ENCODE results near the gene SLC37A2.

The SLC37A2 gene

DNA sequence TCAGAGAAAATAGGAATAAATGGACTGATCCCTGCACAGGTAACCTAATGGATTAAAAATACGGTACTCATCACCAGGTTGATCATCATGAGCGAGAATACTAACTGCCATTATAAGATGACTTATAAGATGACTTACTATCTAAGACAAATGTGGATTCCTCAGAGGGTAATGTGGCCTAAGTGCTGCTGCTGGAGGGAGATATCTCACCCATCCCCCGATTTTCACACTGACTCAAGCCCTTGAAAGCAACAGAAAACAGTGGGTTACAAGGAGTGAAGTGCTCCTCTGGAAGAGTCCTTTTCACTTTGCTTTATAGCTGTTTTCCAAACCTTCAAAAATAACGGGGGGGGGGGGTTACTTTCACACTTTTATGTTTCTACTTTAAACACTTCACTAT, 47.4 kb downstream of the SLC37A2 start:
- no peak overlapping the region for H4K8ac ChIP-seq (ENCODE audit: low read depth, low read length)
- peaks cover 3% of the 10 kb centered on the region for H3K79me1 ChIP-seq (ENCODE audit: low read length)
- H3K23ac ChIP-seq (ENCODE audit: low read length): no peak overlapping the region
- peaks cover 0 to 4% of the 10 kb centered on the region in 2 experiments for H3K4me1 ChIP-seq (ENCODE audit: control insufficient read depth in 1 of 2, insufficient read depth in 2 of 2, low read length in 2 of 2)
- no peaks in the 10 kb centered on the region for H3K79me2 ChIP-seq (ENCODE audit: control insufficient read depth, insufficient read depth, low read length, poor library complexity)
- H2BK12ac ChIP-seq (ENCODE audit: low read length): no peak overlapping the region
- H4K12ac ChIP-seq (ENCODE audit: low read depth, low read length): no peak overlapping the region
- no peak overlapping the region for H3K4me3 ChIP-seq (ENCODE audit: low read depth, low read length)
- H4K91ac ChIP-seq (ENCODE audit: low read depth, low read length): no peak overlapping the region
- no peak overlapping the region for H3K27ac ChIP-seq (ENCODE audit: low read depth, low read length)
- H2AK5ac ChIP-seq (ENCODE audit: low read length): no peak overlapping the region
- H3K27me3 ChIP-seq (ENCODE audit: insufficient read depth, low read length): no peaks in the 10 kb centered on the region
- H3K9ac ChIP-seq (ENCODE audit: low read length): no peak overlapping the region
- peaks cover 2% of the 10 kb centered on the region for H3K9me3 ChIP-seq (ENCODE audit: insufficient read depth, low read depth, low read length)
- H2BK5ac ChIP-seq (ENCODE audit: low read depth, low read length, poor library complexity): no peak overlapping the region
- no CpG with 5 or more reads among the region's 4 CpGs for WGBS (ENCODE audit: extremely low coverage, insufficient coverage, insufficient read length)
- peak overlapping the region; percentile 95 for H3K4me2 ChIP-seq (ENCODE audit: low read length)
- H3K36me3 ChIP-seq (ENCODE audit: control insufficient read depth in 1 of 2, insufficient read depth in 2 of 2, low read length in 2 of 2): no peaks in the 10 kb centered on the region
- H2AFZ ChIP-seq (ENCODE audit: insufficient read depth, low read length, poor library complexity): no peak overlapping the region
- DNase-seq: no peak
- H3K14ac ChIP-seq (ENCODE audit: low read length): no peak overlapping the region
- H3K4ac ChIP-seq (ENCODE audit: low read depth, low read length): no peak overlapping the region
- no peak overlapping the region for H3K18ac ChIP-seq (ENCODE audit: low read length)
- no peak overlapping the region for H2BK120ac ChIP-seq (ENCODE audit: insufficient read depth, low read length, poor library complexity)

GRCh38 chr11:125111001-125111342, 47.9 kb downstream of the SLC37A2 start:
- Histone ChIP-seq H4K8ac (ENCODE audit: low read depth, low read length) (peak overlapping the region; percentile 85), H3K4me2 (ENCODE audit: low read length) (peak overlapping the region; percentile 95), H2BK5ac (ENCODE audit: low read depth, low read length, poor library complexity) (peak overlapping the region; percentile 54), H4K12ac (ENCODE audit: low read depth, low read length) (peak overlapping the region; percentile 31), H3K27me3 (ENCODE audit: insufficient read depth, low read length) (no peaks in the 10 kb centered on the region), H3K4me3 (ENCODE audit: low read depth, low read length) (peak overlapping the region; percentile 76), H3K79me1 (ENCODE audit: low read length) (peaks cover 3% of the 10 kb centered on the region), H3K79me2 (ENCODE audit: control insufficient read depth, insufficient read depth, low read length, poor library complexity) (no peaks in the 10 kb centered on the region), H2BK120ac (ENCODE audit: insufficient read depth, low read length, poor library complexity) (no peak overlapping the region), H3K36me3 (ENCODE audit: control insufficient read depth in 1 of 2, insufficient read depth in 2 of 2, low read length in 2 of 2) (no peaks in the 10 kb centered on the region), H2AK5ac (ENCODE audit: low read length) (no peak overlapping the region), H3K23ac (ENCODE audit: low read length) (no peak overlapping the region), H3K27ac (ENCODE audit: low read depth, low read length) (no peak overlapping the region), H3K18ac (ENCODE audit: low read length) (peak overlapping the region; percentile 7), H3K4me1 (ENCODE audit: control insufficient read depth in 1 of 2, insufficient read depth in 2 of 2, low read length in 2 of 2) (peaks cover 0 to 4% of the 10 kb centered on the region in 2 experiments), H2AFZ (ENCODE audit: insufficient read depth, low read length, poor library complexity) (peak overlapping the region; percentile 12), H2BK12ac (ENCODE audit: low read length) (no peak overlapping the region), H3K9ac (ENCODE audit: low read length) (peak overlapping the region; percentile 84), H3K4ac (ENCODE audit: low read depth, low read length) (no peak overlapping the region), H4K91ac (ENCODE audit: low read depth, low read length) (no peak overlapping the region), H3K9me3 (ENCODE audit: insufficient read depth, low read depth, low read length) (peaks cover 2% of the 10 kb centered on the region), H3K14ac (ENCODE audit: low read length) (peak overlapping the region; percentile 40)
- DNase-seq: no peak
- no CpG with 5 or more reads among the region's 9 CpGs for WGBS (ENCODE audit: extremely low coverage, insufficient coverage, insufficient read length)

GRCh38 chr11:125111343-125112207, 48.5 kb downstream of the SLC37A2 start, which contains the start of gene TMEM218:
Gene TMEM218 (minus strand): TSS chr11:125111626. CDS start chr11:125102241, 9,385 bp downstream.
- Histone ChIP-seq H3K4me3 (ENCODE audit: low read depth, low read length) (peak within 1 kb of the TSS; percentile 76), H3K36me3 (ENCODE audit: control insufficient read depth in 1 of 2, insufficient read depth in 2 of 2, low read length in 2 of 2) (no peaks in the 10 kb centered on the region), H2BK120ac (ENCODE audit: insufficient read depth, low read length, poor library complexity) (no peak within 1 kb of the TSS), H2BK12ac (ENCODE audit: low read length) (no peak within 1 kb of the TSS), H3K9ac (ENCODE audit: low read length) (peak within 1 kb of the TSS; percentile 84), H3K23ac (ENCODE audit: low read length) (no peak within 1 kb of the TSS), H2BK5ac (ENCODE audit: low read depth, low read length, poor library complexity) (peak within 1 kb of the TSS; percentile 54), H3K27ac (ENCODE audit: low read depth, low read length) (no peak within 1 kb of the TSS), H3K79me1 (ENCODE audit: low read length) (peaks cover 3% of the 10 kb centered on the region), H2AK5ac (ENCODE audit: low read length) (peak within 1 kb of the TSS; percentile 28), H3K4me2 (ENCODE audit: low read length) (peak within 1 kb of the TSS; percentile 95), H4K8ac (ENCODE audit: low read depth, low read length) (peak within 1 kb of the TSS; percentile 98), H4K12ac (ENCODE audit: low read depth, low read length) (peak within 1 kb of the TSS; percentile 33), H3K79me2 (ENCODE audit: control insufficient read depth, insufficient read depth, low read length, poor library complexity) (no peaks in the 10 kb centered on the region), H2AFZ (ENCODE audit: insufficient read depth, low read length, poor library complexity) (peak within 1 kb of the TSS; percentile 30), H3K4me1 (ENCODE audit: control insufficient read depth in 1 of 2, insufficient read depth in 2 of 2, low read length in 2 of 2) (peaks cover 0 to 4% of the 10 kb centered on the region in 2 experiments), H3K18ac (ENCODE audit: low read length) (peak within 1 kb of the TSS; percentile 7), H3K27me3 (ENCODE audit: insufficient read depth, low read length) (no peaks in the 10 kb centered on the region), H3K14ac (ENCODE audit: low read length) (peak within 1 kb of the TSS; percentile 59), H3K4ac (ENCODE audit: low read depth, low read length) (no peak within 1 kb of the TSS), H4K91ac (ENCODE audit: low read depth, low read length) (peak within 1 kb of the TSS; percentile 66), H3K9me3 (ENCODE audit: insufficient read depth, low read depth, low read length) (peaks cover 2% of the 10 kb centered on the region)
- peak; percentile 100 for DNase-seq
- WGBS (ENCODE audit: extremely low coverage, insufficient coverage, insufficient read length): no CpG with 5 or more reads among the region's 49 CpGs

GRCh38 chr11:125112208-125112604, 49.1 kb downstream of the SLC37A2 start:
- peak overlapping the region; percentile 30 for H2AFZ ChIP-seq (ENCODE audit: insufficient read depth, low read length, poor library complexity)
- H4K91ac ChIP-seq (ENCODE audit: low read depth, low read length): peak overlapping the region; percentile 66
- WGBS (ENCODE audit: extremely low coverage, insufficient coverage, insufficient read length): no CpG with 5 or more reads among the region's 9 CpGs
- no peak overlapping the region for H2BK5ac ChIP-seq (ENCODE audit: low read depth, low read length, poor library complexity)
- peak overlapping the region; percentile 98 for H4K8ac ChIP-seq (ENCODE audit: low read depth, low read length)
- no peak overlapping the region for H2BK120ac ChIP-seq (ENCODE audit: insufficient read depth, low read length, poor library complexity)
- peak overlapping the region; percentile 23 for H3K4me3 ChIP-seq (ENCODE audit: low read depth, low read length)
- no peak overlapping the region for H3K18ac ChIP-seq (ENCODE audit: low read length)
- H3K14ac ChIP-seq (ENCODE audit: low read length): peak overlapping the region; percentile 59
- H2AK5ac ChIP-seq (ENCODE audit: low read length): peak overlapping the region; percentile 28
- H3K27ac ChIP-seq (ENCODE audit: low read depth, low read length): no peak overlapping the region
- H3K4me1 ChIP-seq (ENCODE audit: control insufficient read depth in 1 of 2, insufficient read depth in 2 of 2, low read length in 2 of 2): peaks cover 0 to 4% of the 10 kb centered on the region in 2 experiments
- no peak overlapping the region for H3K23ac ChIP-seq (ENCODE audit: low read length)
- H3K79me1 ChIP-seq (ENCODE audit: low read length): peaks cover 3% of the 10 kb centered on the region
- H3K9me3 ChIP-seq (ENCODE audit: insufficient read depth, low read depth, low read length): peaks cover 2% of the 10 kb centered on the region
- no peaks in the 10 kb centered on the region for H3K79me2 ChIP-seq (ENCODE audit: control insufficient read depth, insufficient read depth, low read length, poor library complexity)
- no peak overlapping the region for H3K9ac ChIP-seq (ENCODE audit: low read length)
- peak overlapping the region; percentile 57 for H3K4me2 ChIP-seq (ENCODE audit: low read length)
- DNase-seq: no peak
- H3K36me3 ChIP-seq (ENCODE audit: control insufficient read depth in 1 of 2, insufficient read depth in 2 of 2, low read length in 2 of 2): no peaks in the 10 kb centered on the region
- no peaks in the 10 kb centered on the region for H3K27me3 ChIP-seq (ENCODE audit: insufficient read depth, low read length)
- no peak overlapping the region for H2BK12ac ChIP-seq (ENCODE audit: low read length)
- H4K12ac ChIP-seq (ENCODE audit: low read depth, low read length): peak overlapping the region; percentile 33
- no peak overlapping the region for H3K4ac ChIP-seq (ENCODE audit: low read depth, low read length)

Data from trophoblast cell (in vitro differentiated cells and primary cell).